Neural progenitor cell (in vitro differentiated cells): ENCODE measurements around the gene RIC8B.

ENCODE experiments used
- CTCF ChIP-seq: fragments of 200-600 bp; sonication (generic); IDR thresholded peaks from 2 replicates; pipeline ENCODE4 v1.5.1; 2017; ENCODE audit warnings: antibody characterized with exemption, mild to moderate bottlenecking
- EZH2 ChIP-seq: fragments of 200-600 bp; sonication (generic); IDR thresholded peaks from 2 replicates; pipeline ENCODE4 v1.6.1; 2017; ENCODE audit warnings: antibody characterized with exemption, mild to moderate bottlenecking, moderate library complexity

- TF ChIP-seq CTCF (no peak), EZH2 (no peak)
Observed at GRCh38 chr12:106897082-106897481, 122.6 kb downstream of the RIC8B start.
